GM12878 (cell line): ENCODE results near the gene HS3ST5. TPM values are rescaled to one million over a fixed set of nuclear protein-coding genes. Genes with fewer than 3 reads are reported as not detected.
"Not testable (repeated sequence)": the region's sequence is repeated elsewhere in the genome, so short reads cannot be mapped to it uniquely, and the experiment has no call there.

Experiments used
- ATAC-seq: fragments of 200-7000 bp; cut with Tn5 transposase; 3 replicates; pipeline ENCODE4 v1.9.1; 2020; ENCODE audit warnings: mild to moderate bottlenecking, moderate library complexity
- BruUV-seq: library from RNA; stranded (reverse); fragments of 400-500 nt; replicated peaks from 2 replicates; lab custom pipeline; 2021; lab: Mats Ljungman, UMichigan
- CTCF ChIA-PET: fragments of 300-600 bp; sonication (Branson Sonifier 250); formaldehyde crosslinking; extraction: SDS; loops from one replicate; lab custom pipeline; 2021; ENCODE audit warnings: inconsistent platforms; lab: Yijun Ruan, JAX
- POLR2A ChIA-PET: fragments of 350-600 bp; formaldehyde crosslinking; extraction: SDS; loops from one replicate; lab custom pipeline; 2021; ENCODE audit warnings: inconsistent platforms; lab: Charles Lee
- RAD21 ChIA-PET: fragments of 300-600 bp; sonication (Branson Sonifier 250); formaldehyde crosslinking; loops from one replicate; lab custom pipeline; 2023; ENCODE audit warnings: antibody characterized with exemption; ENCODE audit not compliant: unreplicated experiment; lab: Charles Lee
- SMC1A ChIA-PET: fragments of 300-600 bp; sonication (Branson Sonifier 250); formaldehyde crosslinking; loops from one replicate; lab custom pipeline; 2023; ENCODE audit not compliant: unreplicated experiment, uncharacterized antibody; lab: Charles Lee
- DNase-seq: peaks from one replicate; pipeline ENCODE4 v3.0.0-alpha.2; 2011; ENCODE audit warnings: low read depth, low spot score
- FAIRE-seq: peaks from 3 replicates; lab custom pipeline; 2011; peaks lifted over from hg19 to GRCh38; lab: Jason Lieb, UNC
- H2AFZ ChIP-seq: 2 replicates; pipeline ENCODE4 v1.6.0; 2011; ENCODE audit warnings: low read depth, low read length, control low read depth; ENCODE audit not compliant: control insufficient read depth
- H3K27ac ChIP-seq: 2 replicates; pipeline ENCODE4 v1.5.1; 2011; ENCODE audit warnings: control low read depth; ENCODE audit not compliant: control insufficient read depth, insufficient read depth
- H3K27me3 ChIP-seq, 2 experiments: replicated peaks in 1 of 2; 2 replicates each; pipeline versions ENCODE4 v1.6.0 to v1.6.1; 2011; ENCODE audit warnings: low read length in 1 of 2; ENCODE audit not compliant: control insufficient read depth in 2 of 2, insufficient read depth in 2 of 2
- H3K36me3 ChIP-seq, 2 experiments: 2 replicates each; pipeline ENCODE4 v1.5.1; 2011; ENCODE audit warnings: low read length in 1 of 2; ENCODE audit not compliant: control insufficient read depth in 2 of 2, insufficient read depth in 2 of 2
- H3K4me1 ChIP-seq: 2 replicates; pipeline ENCODE4 v1.6.1; 2011; ENCODE audit warnings: mild to moderate bottlenecking, low read length, moderate library complexity, mixed read lengths; ENCODE audit not compliant: control insufficient read depth, insufficient read depth
- H3K4me2 ChIP-seq: 2 replicates; pipeline ENCODE4 v1.6.0; 2011; ENCODE audit warnings: control low read depth; ENCODE audit not compliant: control insufficient read depth, insufficient read depth
- H3K4me3 ChIP-seq: fragments of 200-600 bp; sonication (generic); 2 replicates; pipeline ENCODE4 v1.5.1; 2016
- H3K79me2 ChIP-seq: 2 replicates; pipeline ENCODE4 v1.6.0; 2011; ENCODE audit warnings: low read length; ENCODE audit not compliant: control insufficient read depth, insufficient read depth
- H3K9ac ChIP-seq: 2 replicates; pipeline ENCODE4 v1.8.0; 2011; ENCODE audit warnings: low read length, control low read depth, mixed read lengths; ENCODE audit not compliant: control insufficient read depth, insufficient read depth
- H3K9me3 ChIP-seq: replicated peaks from 3 replicates; pipeline ENCODE4 v1.5.1; 2011; ENCODE audit warnings: mild to moderate bottlenecking, low read length; ENCODE audit not compliant: control insufficient read depth, insufficient read depth
- H4K20me1 ChIP-seq: 2 replicates; pipeline ENCODE4 v1.6.0; 2011; ENCODE audit not compliant: control insufficient read depth, insufficient read depth
- JUND ChIP-seq: IDR thresholded peaks from 2 replicates; pipeline ENCODE4 v1.6.1; 2012; ENCODE audit warnings: low read depth, mild to moderate bottlenecking, low read length, improper control_type of control experiment, moderate library complexity
- MTA3 ChIP-seq: IDR thresholded peaks from 2 replicates; pipeline ENCODE4 v1.6.1; 2012; ENCODE audit warnings: low read length, inconsistent platforms, borderline replicate concordance
- WGBS: methylation state at CpG from one replicate; pipeline ENCODE4 v1.1.6; 2016; ENCODE audit warnings: low lambda C conversion rate; ENCODE audit not compliant: insufficient replicate concordance, insufficient coverage; ENCODE audit errors: missing lambda C conversion rate; 5-methylcytosine and 5-hydroxymethylcytosine counted together
- in situ Hi-C: fragments of 300-500 bp; cut with MboI; formaldehyde crosslinking; loops from 9 replicates; pipeline ENCODE4 v1.14.3; 2018; ENCODE audit warnings: mixed read lengths
- intact Hi-C: fragments of 100-400 bp; cut with micrococcal nuclease; formaldehyde crosslinking; loops from one replicate; pipeline ENCODE4 v1.14.2; 2022; ENCODE audit not compliant: unreplicated experiment
- polyA plus RNA-seq, 11 experiments: library from polyadenylated mRNA; depleted of rRNA in 4 of 11; unstranded in 6 of 11; stranded (reverse) in 5 of 11; fragments of >200 nt; fragmentation: Nextera tagmentation in 4 of 11; fragmentation: Illumina TruSeq in 1 of 11; extraction: Ambion mirVana in 4 of 11; extraction: Trizol in 1 of 11; gene quantifications; 1 replicate in 1 of 11; 2 replicates in 10 of 11; pipeline versions ENCODE4 v1.2.1 to v1.2.3, GENCODE V29; 2011 to 2016; ENCODE audit warnings: inconsistent platforms in 2 of 11, missing spikeins in 2 of 11, low read depth in 1 of 11
- total RNA-seq, 4 experiments: library from RNA; depleted of rRNA in 3 of 4; stranded (reverse); fragments of >200 nt in 3 of 4; fragmentation: Illumina TruSeq in 1 of 4; extraction: Trizol in 1 of 4; gene quantifications; 2 replicates each; pipeline versions ENCODE4 v1.2.1 to v1.2.3, GENCODE V29; 2013 to 2021
- TF ChIP-seq, protein P1 (sequence below): fragments of 450-650 bp; IDR thresholded peaks from 2 replicates; pipeline ENCODE4 v1.6.1; 2017; ENCODE audit warnings: mild to moderate bottlenecking

The HS3ST5 gene
- total and polyA plus RNA-seq, 10 of the 15 experiments (the other 5 are each of a cell fraction or from before 2014, with no cell fraction given): 0.04 TPM; not detected in 9

DNA sequence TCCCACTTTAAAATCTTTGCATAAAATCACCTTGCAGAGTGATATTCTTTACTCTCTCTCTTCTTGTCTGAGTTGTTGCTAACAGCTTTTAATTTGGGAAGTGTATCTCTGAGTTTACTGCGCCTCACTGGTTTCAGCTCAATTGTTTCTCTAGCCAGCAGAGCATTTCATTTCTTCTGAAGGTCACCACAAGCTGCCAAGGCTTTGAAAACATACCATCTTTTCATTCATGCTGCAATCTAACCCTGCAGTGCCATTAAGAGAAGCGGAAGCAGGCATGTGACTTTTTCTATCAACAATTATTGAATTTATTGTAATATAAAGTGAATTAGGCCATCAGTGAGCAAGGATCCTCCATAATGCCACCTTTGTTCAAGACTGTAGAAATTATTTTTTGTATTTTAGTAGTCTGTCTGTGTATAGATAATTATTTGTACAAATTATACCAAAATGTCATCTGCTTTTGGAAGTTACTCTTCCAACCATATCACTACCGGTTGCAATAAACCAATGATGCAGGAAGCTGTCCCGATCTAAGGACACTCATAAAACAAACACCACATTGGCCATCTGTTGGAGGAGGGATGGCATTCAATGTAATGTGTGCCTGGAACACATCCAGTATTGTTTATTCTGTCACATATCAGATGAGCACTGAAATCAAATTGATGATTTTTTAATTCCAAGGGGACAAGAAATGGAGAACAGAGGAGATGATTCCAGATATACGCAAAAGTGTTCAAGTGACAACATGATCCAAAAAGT lies 26.8 kb downstream of the HS3ST5 start:
- no TSS peak for BruUV-seq
- ATAC-seq (no peak), FAIRE-seq (no peak), DNase-seq (no peak)
- Histone ChIP-seq H3K4me3 (no peak overlapping the region), H3K27ac (no peak overlapping the region), H3K4me2 (no peak overlapping the region), H3K79me2 (no peaks in the 10 kb centered on the region), H3K36me3 (no peaks in the 10 kb centered on the region), H3K27me3 (no peaks in the 10 kb centered on the region; a peak in 1 of 4 replicates), H4K20me1 (no peaks in the 10 kb centered on the region), H3K9ac (no peak overlapping the region), H2AFZ (no peak overlapping the region), H3K9me3 (no peaks in the 10 kb centered on the region), H3K4me1 (no peaks in the 10 kb centered on the region)
- ChIA-PET CTCF (interaction anchor here (2.4 kb wide), 1 partner anchor 12 kb away, joined by 7 read pairs; no protein-coding TSS in a partner anchor), RAD21 (no interaction called here), SMC1A (interaction anchor here (1.3 kb wide), 1 partner anchor 11 kb away, joined by 5 read pairs; no protein-coding TSS in a partner anchor), POLR2A (no interaction called here)
- intact Hi-C loops: no loop called here
- in situ Hi-C loops: no loop called here
- 57% methylated on average over 5 of the region's 5 CpGs for WGBS
- TF ChIP-seq JUND: no peak
- no peak for TF ChIP-seq MTA3
- TF ChIP-seq, protein P1, sequence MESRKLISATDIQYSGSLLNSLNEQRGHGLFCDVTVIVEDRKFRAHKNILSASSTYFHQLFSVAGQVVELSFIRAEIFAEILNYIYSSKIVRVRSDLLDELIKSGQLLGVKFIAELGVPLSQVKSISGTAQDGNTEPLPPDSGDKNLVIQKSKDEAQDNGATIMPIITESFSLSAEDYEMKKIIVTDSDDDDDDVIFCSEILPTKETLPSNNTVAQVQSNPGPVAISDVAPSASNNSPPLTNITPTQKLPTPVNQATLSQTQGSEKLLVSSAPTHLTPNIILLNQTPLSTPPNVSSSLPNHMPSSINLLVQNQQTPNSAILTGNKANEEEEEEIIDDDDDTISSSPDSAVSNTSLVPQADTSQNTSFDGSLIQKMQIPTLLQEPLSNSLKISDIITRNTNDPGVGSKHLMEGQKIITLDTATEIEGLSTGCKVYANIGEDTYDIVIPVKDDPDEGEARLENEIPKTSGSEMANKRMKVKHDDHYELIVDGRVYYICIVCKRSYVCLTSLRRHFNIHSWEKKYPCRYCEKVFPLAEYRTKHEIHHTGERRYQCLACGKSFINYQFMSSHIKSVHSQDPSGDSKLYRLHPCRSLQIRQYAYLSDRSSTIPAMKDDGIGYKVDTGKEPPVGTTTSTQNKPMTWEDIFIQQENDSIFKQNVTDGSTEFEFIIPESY: no peak

DNA sequence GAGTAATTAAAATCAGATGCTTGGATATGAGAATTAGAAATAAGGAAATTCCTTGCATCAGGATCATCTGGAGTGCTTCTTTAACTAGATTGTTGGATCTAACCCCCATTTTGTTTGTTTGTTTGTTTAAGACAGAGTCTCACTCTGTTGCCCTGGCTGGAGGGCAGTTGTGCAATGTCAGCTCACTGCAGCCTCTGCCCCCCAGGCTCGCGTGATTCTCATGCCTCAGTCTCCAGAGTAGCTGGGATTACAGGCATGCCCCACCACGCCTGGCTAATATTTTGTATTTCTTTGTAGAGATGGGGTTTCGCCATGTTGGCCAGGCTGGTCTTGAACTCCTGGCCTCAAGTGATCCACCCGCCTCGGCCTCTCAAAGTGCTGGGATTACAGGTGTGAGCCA lies 29.0 kb downstream of the HS3ST5 start:
- H3K4me1 ChIP-seq, in situ Hi-C loops, DNase-seq, BruUV-seq, ATAC-seq, RAD21 ChIA-PET, H3K4me3 ChIP-seq, CTCF ChIA-PET, H3K9me3 ChIP-seq, H3K27me3 ChIP-seq, H3K27ac ChIP-seq, intact Hi-C loops, H2AFZ ChIP-seq, H3K36me3 ChIP-seq, H3K4me2 ChIP-seq, SMC1A ChIA-PET, FAIRE-seq, H3K79me2 ChIP-seq, H3K9ac ChIP-seq, H4K20me1 ChIP-seq: not testable (repeated sequence)
- POLR2A ChIA-PET: interaction anchor here (0.6 kb wide), 1 partner anchor 71 kb away, joined by 3 read pairs; no protein-coding TSS in a partner anchor
- WGBS: 57% methylated on average over 6 of the region's 6 CpGs
